Measurements from ENCODE around the gene ANKIB1.

- TF ChIP-seq CTCF (conservative IDR thresholded peaks at IDR 0.05; ENCODE audit: low read length) (no peak), EZH2phosphoT487 (IDR thresholded peaks at IDR 0.05; ENCODE audit: borderline replicate concordance) (no peak)
Measured at GRCh38 chr7:92255308-92255707, 9.5 kb downstream of the ANKIB1 start.

Measured in Loucy (cell line).